ENCODE measurements around the gene ARHGAP32.
"Not testable (repeated sequence)": the region's sequence is repeated elsewhere in the genome, so short reads cannot be mapped to it uniquely, and the experiment has no call there.

ARHGAP32 gene

GRCh38 chr11:129040934-129041333, 151.2 kb downstream of the ARHGAP32 start:
- Histone ChIP-seq H3K4me1 (ENCODE audit: control insufficient read depth, insufficient read depth, low read length) (no peaks in the 10 kb centered on the region), H3K27ac (ENCODE audit: low read depth, low read length) (no peak overlapping the region), H3K9ac (ENCODE audit: low read length) (no peak overlapping the region), H3K27me3 (ENCODE audit: control insufficient read depth, insufficient read depth, low read length) (no peaks in the 10 kb centered on the region), H3K4me3 (ENCODE audit: low read length) (no peak overlapping the region), H3K36me3 (ENCODE audit: control insufficient read depth, insufficient read depth, low read length) (no peaks in the 10 kb centered on the region)

GRCh38 chr11:129035244-129035643, 156.9 kb downstream of the ARHGAP32 start:
- Histone ChIP-seq H3K27me3 (ENCODE audit: control insufficient read depth, insufficient read depth, low read length) (no peaks in the 10 kb centered on the region), H3K4me1 (ENCODE audit: control insufficient read depth, insufficient read depth, low read length) (no peaks in the 10 kb centered on the region), H3K27ac (ENCODE audit: low read depth, low read length) (no peak overlapping the region)

GRCh38 chr11:129034001-129034400, 158.1 kb downstream of the ARHGAP32 start:
- peaks cover 3% of the 10 kb centered on the region for H3K36me3 ChIP-seq (ENCODE audit: control insufficient read depth, insufficient read depth, low read length)
- H3K4me1 ChIP-seq (ENCODE audit: control insufficient read depth, insufficient read depth, low read length) = no peaks in the 10 kb centered on the region
- H3K4me3 ChIP-seq (ENCODE audit: low read length) = no peak overlapping the region
- no peak overlapping the region for H3K27ac ChIP-seq (ENCODE audit: low read depth, low read length)
- no peak overlapping the region for H3K9ac ChIP-seq (ENCODE audit: low read length)
- no peaks in the 10 kb centered on the region for H3K27me3 ChIP-seq (ENCODE audit: control insufficient read depth, insufficient read depth, low read length)

More at GRCh38 chr11:129035244-129035643, 156.9 kb downstream of the ARHGAP32 start:
- peaks cover 3% of the 10 kb centered on the region for H3K36me3 ChIP-seq (ENCODE audit: control insufficient read depth, insufficient read depth, low read length)
- H3K9ac ChIP-seq (ENCODE audit: low read length) = no peak overlapping the region
- no peak overlapping the region for H3K4me3 ChIP-seq (ENCODE audit: low read length)

GRCh38 chr11:129023968-129024676, 168.0 kb downstream of the ARHGAP32 start:
- H3K4me1 ChIP-seq (ENCODE audit: control insufficient read depth, insufficient read depth, low read length) = no peaks in the 10 kb centered on the region
- no peaks in the 10 kb centered on the region for H3K27me3 ChIP-seq (ENCODE audit: control insufficient read depth, insufficient read depth, low read length)
- no peaks in the 10 kb centered on the region for H3K36me3 ChIP-seq (ENCODE audit: control insufficient read depth, insufficient read depth, low read length)
- H3K4me3 ChIP-seq (ENCODE audit: low read length) = peak overlapping the region; percentile 45
- no peak overlapping the region for H3K9ac ChIP-seq (ENCODE audit: low read length)
- H3K27ac ChIP-seq (ENCODE audit: low read depth, low read length) = no peak overlapping the region

GRCh38 chr11:129021295-129021694, 170.8 kb downstream of the ARHGAP32 start:
- no peaks in the 10 kb centered on the region for H3K27me3 ChIP-seq (ENCODE audit: control insufficient read depth, insufficient read depth, low read length)
- no peak overlapping the region for H3K9ac ChIP-seq (ENCODE audit: low read length)
- no peaks in the 10 kb centered on the region for H3K36me3 ChIP-seq (ENCODE audit: control insufficient read depth, insufficient read depth, low read length)
- H3K4me1 ChIP-seq (ENCODE audit: control insufficient read depth, insufficient read depth, low read length) = no peaks in the 10 kb centered on the region
- H3K27ac ChIP-seq (ENCODE audit: low read depth, low read length) = no peak overlapping the region
- H3K4me3 ChIP-seq (ENCODE audit: low read length) = no peak overlapping the region

GRCh38 chr11:129018991-129019390, 173.1 kb downstream of the ARHGAP32 start:
- Histone ChIP-seq H3K27me3 (ENCODE audit: control insufficient read depth, insufficient read depth, low read length) (no peaks in the 10 kb centered on the region), H3K4me3 (ENCODE audit: low read length) (no peak overlapping the region), H3K9ac (ENCODE audit: low read length) (no peak overlapping the region), H3K27ac (ENCODE audit: low read depth, low read length) (no peak overlapping the region), H3K36me3 (ENCODE audit: control insufficient read depth, insufficient read depth, low read length) (no peaks in the 10 kb centered on the region), H3K4me1 (ENCODE audit: control insufficient read depth, insufficient read depth, low read length) (no peaks in the 10 kb centered on the region)

- H3K4me3 ChIP-seq (ENCODE audit: low read length) = no peak overlapping the region
- no peak overlapping the region for H3K27ac ChIP-seq (ENCODE audit: low read depth, low read length)
- no peak overlapping the region for H3K9ac ChIP-seq (ENCODE audit: low read length)
- no peaks in the 10 kb centered on the region for H3K36me3 ChIP-seq (ENCODE audit: control insufficient read depth, insufficient read depth, low read length)
- no peaks in the 10 kb centered on the region for H3K4me1 ChIP-seq (ENCODE audit: control insufficient read depth, insufficient read depth, low read length)
- H3K27me3 ChIP-seq (ENCODE audit: control insufficient read depth, insufficient read depth, low read length) = no peaks in the 10 kb centered on the region
Observed at GRCh38 chr11:129018126-129018525, 174.0 kb downstream of the ARHGAP32 start.

- no peak overlapping the region for H3K27ac ChIP-seq (ENCODE audit: low read depth, low read length)
- no peaks in the 10 kb centered on the region for H3K27me3 ChIP-seq (ENCODE audit: control insufficient read depth, insufficient read depth, low read length)
- H3K4me3 ChIP-seq (ENCODE audit: low read length) = no peak overlapping the region
- no peaks in the 10 kb centered on the region for H3K36me3 ChIP-seq (ENCODE audit: control insufficient read depth, insufficient read depth, low read length)
- no peaks in the 10 kb centered on the region for H3K4me1 ChIP-seq (ENCODE audit: control insufficient read depth, insufficient read depth, low read length)
- H3K9ac ChIP-seq (ENCODE audit: low read length) = no peak overlapping the region
Observed at GRCh38 chr11:129013737-129014475, 178.2 kb downstream of the ARHGAP32 start.

- Histone ChIP-seq H3K36me3 (ENCODE audit: control insufficient read depth, insufficient read depth, low read length) (no peaks in the 10 kb centered on the region), H3K27ac (ENCODE audit: low read depth, low read length) (no peak overlapping the region), H3K4me3 (ENCODE audit: low read length) (no peak overlapping the region), H3K9ac (ENCODE audit: low read length) (no peak overlapping the region), H3K27me3 (ENCODE audit: control insufficient read depth, insufficient read depth, low read length) (no peaks in the 10 kb centered on the region), H3K4me1 (ENCODE audit: control insufficient read depth, insufficient read depth, low read length) (no peaks in the 10 kb centered on the region)
Observed at GRCh38 chr11:129012880-129013279, 179.2 kb downstream of the ARHGAP32 start.

- H3K4me3 ChIP-seq (ENCODE audit: low read length) = no peak overlapping the region
- no peak overlapping the region for H3K9ac ChIP-seq (ENCODE audit: low read length)
- no peak overlapping the region for H3K27ac ChIP-seq (ENCODE audit: low read depth, low read length)
- no peaks in the 10 kb centered on the region for H3K4me1 ChIP-seq (ENCODE audit: control insufficient read depth, insufficient read depth, low read length)
- H3K36me3 ChIP-seq (ENCODE audit: control insufficient read depth, insufficient read depth, low read length) = no peaks in the 10 kb centered on the region
- H3K27me3 ChIP-seq (ENCODE audit: control insufficient read depth, insufficient read depth, low read length) = no peaks in the 10 kb centered on the region
Observed at GRCh38 chr11:129006161-129006560, 186.0 kb downstream of the ARHGAP32 start.

GRCh38 chr11:128999165-128999564, 193.0 kb downstream of the ARHGAP32 start:
- H3K9ac ChIP-seq (ENCODE audit: low read length); H3K27me3 ChIP-seq (ENCODE audit: control insufficient read depth, insufficient read depth, low read length); H3K4me3 ChIP-seq (ENCODE audit: low read length); H3K36me3 ChIP-seq (ENCODE audit: control insufficient read depth, insufficient read depth, low read length); H3K4me1 ChIP-seq (ENCODE audit: control insufficient read depth, insufficient read depth, low read length); H3K27ac ChIP-seq (ENCODE audit: low read depth, low read length): not testable (repeated sequence)

GRCh38 chr11:128988242-128988970, 203.7 kb downstream of the ARHGAP32 start:
- no peaks in the 10 kb centered on the region for H3K36me3 ChIP-seq (ENCODE audit: control insufficient read depth, insufficient read depth, low read length)
- H3K9ac ChIP-seq (ENCODE audit: low read length) = no peak overlapping the region
- no peaks in the 10 kb centered on the region for H3K27me3 ChIP-seq (ENCODE audit: control insufficient read depth, insufficient read depth, low read length)
- H3K4me1 ChIP-seq (ENCODE audit: control insufficient read depth, insufficient read depth, low read length) = no peaks in the 10 kb centered on the region
- no peak overlapping the region for H3K27ac ChIP-seq (ENCODE audit: low read depth, low read length)
- no peak overlapping the region for H3K4me3 ChIP-seq (ENCODE audit: low read length)

All from rectal smooth muscle tissue (tissue), 1 donor.